ENCODE data around the gene WNT5B. TPM values are rescaled to one million over a fixed set of nuclear protein-coding genes. Genes with fewer than 3 reads are reported as not detected.

Gene WNT5B
- total and polyA plus RNA-seq, 9 of the 15 experiments (the other 6 are each of a cell fraction or from before 2014, with no cell fraction given) = 0.42 to 16.8 (median 5.4) TPM

GRCh38 chr12:1587927-1588574 is 41.0 kb upstream of the WNT5B start (continued):
- TF ChIP-seq NBN (IDR thresholded peaks at IDR 0.05; ENCODE audit: low read depth) (no peak), HNRNPL (IDR thresholded peaks at IDR 0.05; ENCODE audit: low read depth, low read length) (no peak), SP2 (IDR thresholded peaks at IDR 0.05; ENCODE audit: extremely low read depth, low read depth, low read length, poor library complexity, severe bottlenecking) (no peak), E2F8 (IDR thresholded peaks at IDR 0.05; ENCODE audit: low read depth, partially characterized antibody) (no peak), ZNF398 (CRISPR knock-in tag; IDR thresholded peaks at IDR 0.05) (no peak), RBM25 (IDR thresholded peaks at IDR 0.05; ENCODE audit: low read depth, low read length, severe bottlenecking) (no peak)

Measured in K562 (cell line).